SK-N-SH treated with all-trans-retinoic acid at 6 μM for 48 hours (cell line): ENCODE measurements around the gene PFN1.

Experiments
- ARNTL ChIP-seq: fragments of 450-650 bp; formaldehyde crosslinking; IDR thresholded peaks from 2 replicates; pipeline ENCODE4 v1.5.0; 2020; ENCODE audit warnings: low read depth, mild to moderate bottlenecking, moderate library complexity, borderline replicate concordance
- RARB ChIP-seq: fragments of 250-450 bp; sonication (Bioruptor Pico); IDR thresholded peaks from 2 replicates; pipeline ENCODE4 v1.8.0; 2021; ENCODE audit warnings: mild to moderate bottlenecking, moderate library complexity
- TCF4 ChIP-seq: fragments of 250-450 bp; sonication (Bioruptor Pico); IDR thresholded peaks from 2 replicates; pipeline ENCODE4 v1.8.0; 2021; ENCODE audit warnings: mild to moderate bottlenecking, moderate library complexity, borderline replicate concordance
- ZFP3 ChIP-seq: fragments of 250-450 bp; sonication (Bioruptor Pico); IDR thresholded peaks from 2 replicates; pipeline ENCODE4 v1.5.0; 2020; ENCODE audit warnings: mild to moderate bottlenecking, moderate library complexity
- ZNF70 ChIP-seq: fragments of 450-650 bp; formaldehyde crosslinking; IDR thresholded peaks from 2 replicates; pipeline ENCODE4 v1.5.0; 2020; ENCODE audit warnings: mild to moderate bottlenecking, moderate library complexity
- ZNF8 ChIP-seq: fragments of 450-650 bp; formaldehyde crosslinking; IDR thresholded peaks from 2 replicates; pipeline ENCODE4 v1.5.0; 2020; ENCODE audit warnings: mild to moderate bottlenecking, moderate library complexity

DNA sequence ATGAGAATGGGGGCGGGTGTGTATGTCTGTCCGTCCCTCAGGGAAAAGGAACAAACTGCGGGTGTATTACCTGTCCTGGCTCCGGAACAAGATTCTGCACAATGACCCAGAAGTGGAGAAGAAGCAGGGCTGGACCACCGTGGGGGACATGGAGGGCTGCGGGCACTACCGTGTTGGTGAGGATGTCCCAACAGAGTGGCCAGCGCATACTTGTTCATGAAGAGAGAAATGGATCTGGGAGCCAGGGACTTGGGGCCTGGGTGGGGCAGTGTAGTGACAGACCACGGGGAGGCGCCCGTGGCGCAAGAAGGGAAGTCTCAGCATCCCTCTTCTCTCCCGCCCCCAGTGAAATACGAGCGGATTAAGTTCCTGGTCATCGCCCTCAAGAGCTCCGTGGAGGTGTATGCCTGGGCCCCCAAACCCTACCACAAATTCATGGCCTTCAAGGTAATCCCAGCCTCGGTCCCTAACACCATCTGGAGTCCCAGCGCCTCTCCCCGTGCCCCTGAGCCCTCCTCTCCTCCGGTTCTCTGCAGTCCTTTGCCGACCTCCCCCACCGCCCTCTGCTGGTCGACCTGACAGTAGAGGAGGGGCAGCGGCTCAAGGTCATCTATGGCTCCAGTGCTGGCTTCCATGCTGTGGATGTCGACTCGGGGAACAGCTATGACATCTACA, 52.5 kb downstream of the PFN1 start:
- TF ChIP-seq ZNF70 (no peak), ZFP3 (CRISPR knock-in tag) (no peak), ARNTL (no peak), ZNF8 (CRISPR knock-in tag) (no peak), TCF4 (no peak), RARB (no peak)
